HL-60/S4 (cell line): Measurements from ENCODE around the gene PPP3CA.
"Not testable (repeated sequence)": the region's sequence is repeated elsewhere in the genome, so short reads cannot be mapped to it uniquely, and the experiment has no call there.

ENCODE experiments used
- in situ Hi-C: fragments of 300-500 bp; cut with MboI; formaldehyde crosslinking; loops from 2 replicates; pipeline ENCODE4 v1.14.3; 2022; ENCODE audit warnings: low sequenced_read_pairs

PPP3CA gene

DNA sequence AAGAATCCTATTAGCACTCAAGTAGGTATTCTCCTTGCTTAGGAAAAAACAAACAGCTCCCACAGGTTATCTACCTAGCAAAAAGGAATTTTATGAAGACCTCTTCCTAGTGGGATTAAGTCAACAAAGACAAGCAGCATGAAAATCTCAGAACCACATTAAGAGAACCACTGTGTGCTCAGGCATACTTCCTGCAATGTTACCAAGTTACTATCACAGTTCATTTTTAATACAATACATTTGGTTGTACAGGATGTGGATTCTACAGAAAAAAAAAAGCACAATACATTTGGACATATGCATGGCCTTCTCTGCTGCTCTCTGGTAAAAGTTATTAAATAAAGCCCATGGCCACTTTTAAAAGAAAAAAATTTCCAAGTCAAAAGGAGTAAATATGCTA lies 193.7 kb downstream of the PPP3CA start:
- in situ Hi-C loops: loop anchor here (25.0 kb wide), 1 partner anchor 584 kb away; no protein-coding TSS in a partner anchor

DNA sequence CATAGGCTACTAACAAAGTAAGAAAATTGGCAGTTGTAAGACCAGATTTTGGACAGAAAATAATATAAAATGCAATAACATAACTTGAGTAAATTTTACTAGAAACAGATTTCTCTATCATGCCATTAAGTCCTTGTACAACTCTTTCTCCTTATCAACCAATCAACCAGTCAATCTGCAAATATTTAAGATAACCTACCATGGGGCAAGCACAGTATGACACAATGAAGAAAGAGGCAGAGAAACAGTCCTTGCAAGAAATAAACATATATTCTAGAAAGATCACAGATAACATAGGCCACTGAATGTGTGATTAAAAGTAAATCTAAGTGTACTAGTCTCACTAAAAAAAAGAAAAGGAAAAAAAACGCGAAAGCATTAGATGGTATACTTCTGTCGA lies 194.8 kb downstream of the PPP3CA start:
- in situ Hi-C loops: loop anchor here (25.0 kb wide), 1 partner anchor 585 kb away; no protein-coding TSS in a partner anchor

- in situ Hi-C loops: no loop called here
These were observed 198.8 kb downstream of the PPP3CA start for GRCh38 chr4:101148551-101148950.

DNA sequence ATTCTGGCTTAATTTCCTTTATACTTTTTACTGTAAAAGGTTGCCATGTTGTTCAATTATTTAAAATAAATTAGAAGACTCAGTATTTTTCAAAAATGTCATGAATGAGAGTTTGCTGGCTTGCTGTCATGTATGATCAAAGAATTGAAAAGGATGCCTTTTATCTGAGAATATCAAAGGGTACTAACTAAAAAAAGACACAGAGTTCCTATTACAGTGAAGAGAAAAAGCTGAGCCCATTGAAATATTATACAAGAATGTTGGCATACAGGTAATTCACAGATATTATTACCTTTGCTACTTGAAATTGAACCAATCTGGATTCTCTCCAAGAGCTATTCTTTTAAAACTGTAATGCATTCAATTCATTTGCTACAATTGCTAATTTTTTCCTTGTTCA lies 200.0 kb downstream of the PPP3CA start:
- in situ Hi-C loops: no loop called here

GRCh38 chr4:101145021-101145420 lies 202.3 kb downstream of the PPP3CA start:
- in situ Hi-C loops: no loop called here

GRCh38 chr4:101142259-101142658 lies 205.1 kb downstream of the PPP3CA start:
- in situ Hi-C loops: no loop called here

GRCh38 chr4:101141855-101142254 lies 205.5 kb downstream of the PPP3CA start:
- in situ Hi-C loops: no loop called here

DNA sequence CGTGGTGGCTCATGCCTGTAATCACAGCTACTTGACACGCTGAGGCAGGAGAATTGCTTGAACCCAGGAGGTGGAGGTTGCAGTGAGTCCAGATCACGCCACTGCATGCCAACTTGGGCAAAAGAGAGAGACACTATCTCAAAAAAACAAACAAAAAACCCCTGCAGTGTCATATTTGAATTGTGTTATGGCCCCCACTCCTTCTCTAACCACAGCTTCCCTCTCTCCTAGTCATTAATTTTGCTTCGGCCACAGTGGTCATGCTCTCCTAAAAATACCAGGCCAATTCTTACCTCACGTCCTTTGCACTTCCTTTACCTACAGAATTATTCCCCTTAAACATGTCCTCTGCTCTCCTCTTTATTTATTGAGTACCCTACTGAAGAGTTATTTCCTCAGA lies 206.1 kb downstream of the PPP3CA start:
- in situ Hi-C loops: no loop called here

GRCh38 chr4:101140228-101140627 lies 207.1 kb downstream of the PPP3CA start:
- in situ Hi-C loops: no loop called here

DNA sequence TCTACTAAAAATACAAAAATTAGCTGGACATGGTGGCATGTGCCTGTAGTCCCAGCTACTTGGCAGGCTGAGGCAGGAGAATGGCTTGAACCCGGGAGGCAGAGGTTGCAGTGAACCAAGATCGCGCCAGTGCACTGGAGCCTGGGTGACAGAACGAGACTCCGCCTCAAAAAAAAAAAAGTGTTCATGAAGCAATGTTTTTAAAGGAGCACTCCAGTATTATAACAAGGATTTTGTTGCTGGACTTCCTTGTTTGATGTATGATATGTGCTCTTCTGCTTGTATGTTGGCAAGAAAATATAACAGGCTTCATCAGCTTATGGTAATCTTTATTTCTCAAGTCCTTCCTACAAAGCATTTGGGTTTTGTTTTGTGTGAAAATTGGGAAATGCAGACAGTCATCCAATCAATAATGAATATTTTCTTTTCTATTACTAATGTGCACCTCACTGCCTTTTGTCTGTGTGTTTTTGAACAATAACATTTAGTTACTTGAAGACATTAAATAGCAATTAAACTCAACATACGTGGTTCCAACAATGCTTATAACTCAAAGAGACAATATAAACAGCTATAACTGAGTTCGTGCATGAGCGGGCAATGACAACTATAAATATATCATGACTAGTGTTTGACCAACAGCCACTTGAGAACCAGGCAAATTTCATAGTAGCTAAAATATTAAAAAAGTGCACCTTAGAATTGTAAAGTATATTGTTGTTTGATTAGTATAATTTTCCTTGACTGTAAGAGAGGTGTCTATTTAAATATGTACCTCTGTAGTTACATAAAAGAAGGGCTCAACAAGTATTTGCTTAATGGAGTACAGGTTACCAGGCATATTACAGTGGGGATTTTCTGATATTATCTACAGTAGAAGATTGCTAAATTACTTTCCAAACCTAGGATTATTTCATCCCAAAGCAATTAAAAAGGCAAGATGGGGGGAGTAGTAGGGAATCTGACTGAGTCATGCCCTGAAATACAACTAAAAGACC lies 210.7 kb downstream of the PPP3CA start:
- in situ Hi-C loops: no loop called here

- in situ Hi-C loops: no loop called here
These were observed 211.8 kb downstream of the PPP3CA start for GRCh38 chr4:101135371-101136010.

DNA sequence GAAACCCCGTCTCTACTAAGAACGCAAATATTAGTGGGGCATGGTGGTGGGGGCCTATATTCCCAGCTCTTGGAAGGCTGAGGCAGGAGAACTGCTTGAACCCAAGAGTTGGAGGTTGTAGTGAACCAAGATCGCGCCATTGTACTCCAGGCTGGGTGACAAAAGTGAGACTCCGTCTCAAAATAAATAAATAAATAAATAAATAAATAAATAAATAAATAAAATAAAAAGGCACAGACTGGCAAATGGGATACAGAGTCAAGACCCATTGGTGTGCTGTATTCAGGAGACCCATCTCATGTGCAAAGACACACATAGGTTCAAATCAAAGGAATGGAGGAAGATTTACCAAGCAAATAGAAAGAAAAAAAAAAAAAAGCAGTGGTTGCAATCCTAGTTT lies 216.3 kb downstream of the PPP3CA start:
- in situ Hi-C loops: not testable (repeated sequence)

DNA sequence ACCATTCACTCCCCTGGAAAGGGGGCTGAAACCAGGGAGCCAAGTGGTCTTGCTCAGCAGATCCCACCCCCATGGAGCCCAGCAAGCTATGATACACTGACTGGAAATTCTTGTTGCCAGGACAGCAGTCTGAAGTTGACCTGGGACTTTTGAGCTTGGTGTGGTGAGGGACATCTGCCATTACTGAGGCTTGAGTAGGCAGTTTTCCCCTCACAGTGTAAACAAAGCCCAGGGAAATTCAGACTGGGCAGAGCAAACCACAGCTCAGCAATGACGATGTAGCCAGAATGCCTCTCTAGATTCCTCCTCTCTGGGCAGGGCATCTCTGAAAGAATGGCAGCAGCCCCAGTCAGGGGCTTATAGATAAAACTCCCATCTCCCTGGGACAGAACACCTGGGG lies 218.4 kb downstream of the PPP3CA start:
- in situ Hi-C loops: not testable (repeated sequence)

- in situ Hi-C loops: no loop called here
These were observed 218.9 kb downstream of the PPP3CA start for GRCh38 chr4:101128473-101128872.

DNA sequence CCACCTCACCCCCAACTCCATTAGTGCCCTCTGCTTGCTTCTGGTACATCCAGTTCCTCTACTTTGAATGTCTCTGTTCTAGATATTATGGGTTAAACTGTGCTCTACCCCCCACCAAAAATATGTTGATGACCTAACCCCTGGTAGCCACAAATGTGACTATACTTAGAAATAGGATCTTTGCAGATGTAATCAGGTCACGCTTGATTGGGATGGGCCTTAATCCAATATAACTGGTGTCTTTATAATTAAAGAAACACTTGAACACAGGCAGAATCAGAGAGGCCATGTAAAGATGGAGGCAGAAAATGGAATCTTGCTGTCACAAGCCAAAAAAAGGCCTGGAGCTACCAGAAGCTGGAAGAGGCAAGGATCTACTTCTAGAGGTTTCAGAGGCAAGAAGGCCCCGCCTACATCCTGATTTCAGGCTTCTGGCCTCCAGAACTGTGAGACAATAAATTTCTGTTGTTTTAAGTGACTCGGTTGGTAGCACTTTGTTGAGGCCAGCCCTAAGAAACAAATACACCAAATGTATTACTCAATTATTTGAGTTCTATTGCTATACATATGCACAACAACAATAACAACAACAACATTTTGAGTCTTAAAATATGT lies 220.0 kb downstream of the PPP3CA start:
- in situ Hi-C loops: no loop called here

GRCh38 chr4:101126059-101126458 lies 221.3 kb downstream of the PPP3CA start:
- in situ Hi-C loops: no loop called here

DNA sequence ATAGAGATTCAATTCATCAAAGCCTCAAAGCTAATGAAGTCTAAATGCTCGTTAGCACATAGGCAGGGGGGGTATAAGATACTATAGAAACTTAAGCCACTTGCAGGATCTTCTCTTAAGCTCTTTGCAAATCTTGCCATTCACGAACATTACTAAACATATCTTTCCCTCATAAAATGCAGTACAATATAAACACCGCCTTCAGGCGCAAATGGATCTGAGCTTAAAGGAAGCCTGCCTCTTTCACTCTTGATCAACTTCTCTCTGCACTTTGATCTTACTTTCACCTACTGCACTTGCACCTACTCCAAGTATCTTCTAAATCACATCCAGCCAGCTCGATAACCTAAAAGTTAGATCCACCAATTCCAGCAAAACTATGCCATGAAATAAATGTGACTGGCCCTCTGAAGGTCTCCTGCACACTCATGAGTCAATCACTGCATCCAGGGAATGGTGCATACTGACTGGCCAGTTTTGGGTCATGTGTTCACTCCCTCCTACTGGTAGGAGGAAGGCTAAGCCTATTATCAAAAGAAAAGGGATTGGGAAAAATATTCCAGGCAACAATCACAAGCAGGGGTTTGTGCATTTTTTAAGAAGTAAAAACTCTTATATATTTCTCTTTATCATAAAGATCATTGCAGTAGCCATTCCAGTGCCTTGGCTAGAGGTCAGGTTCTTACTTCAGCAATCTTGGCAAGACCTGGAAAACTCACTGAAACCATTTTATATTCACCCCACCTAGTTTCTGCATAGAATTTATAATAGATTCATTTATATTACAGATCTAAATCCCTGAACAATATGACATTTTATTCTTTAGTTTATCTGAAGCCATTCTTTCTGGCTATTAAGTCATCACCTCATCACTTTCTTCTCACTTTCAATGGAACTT lies 222.0 kb downstream of the PPP3CA start:
- in situ Hi-C loops: no loop called here

DNA sequence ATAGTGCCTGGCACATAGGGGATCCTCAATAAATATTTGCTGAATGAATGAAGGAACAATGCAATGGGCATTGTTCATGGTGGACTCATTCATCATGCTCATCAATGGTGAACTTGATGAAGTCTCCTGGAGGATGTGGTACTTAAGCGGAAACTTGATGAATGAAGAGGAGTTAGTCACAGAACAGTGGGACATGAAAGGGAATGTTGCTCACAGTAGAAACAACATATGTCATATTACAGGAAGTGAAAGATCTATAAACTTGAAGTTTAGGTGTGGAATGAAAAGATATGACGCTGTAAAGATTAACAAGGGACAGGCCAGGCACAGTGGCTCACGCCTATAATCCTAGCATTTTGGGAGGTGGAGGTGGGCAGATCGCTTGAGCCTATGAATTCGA lies 224.1 kb downstream of the PPP3CA start:
- in situ Hi-C loops: no loop called here

- in situ Hi-C loops: no loop called here
These were observed 225.3 kb downstream of the PPP3CA start for GRCh38 chr4:101122019-101122418.

- in situ Hi-C loops: no loop called here
These were observed 228.2 kb downstream of the PPP3CA start for GRCh38 chr4:101119141-101119540.

DNA sequence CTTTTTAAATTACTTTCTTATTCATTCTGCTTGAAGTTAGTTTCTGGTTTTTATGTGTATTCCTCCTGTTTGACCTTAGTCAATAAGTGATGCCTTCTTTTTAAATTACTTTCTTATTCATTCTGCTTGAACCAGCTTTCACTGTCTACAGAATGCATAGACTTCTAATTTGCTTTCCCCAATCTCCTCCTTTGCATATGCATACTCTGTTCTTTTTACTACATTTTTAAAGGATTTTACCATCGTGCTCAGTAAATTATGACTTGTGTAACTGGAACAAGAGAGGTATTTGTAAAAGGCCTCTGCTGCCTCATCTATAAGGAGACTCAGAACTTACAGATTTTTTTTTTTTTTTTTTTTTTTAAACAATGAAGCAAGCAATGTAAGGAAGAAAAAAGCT lies 228.7 kb downstream of the PPP3CA start:
- in situ Hi-C loops: no loop called here
